ENCODE measurements around the gene CPTP.

CPTP gene

DNA sequence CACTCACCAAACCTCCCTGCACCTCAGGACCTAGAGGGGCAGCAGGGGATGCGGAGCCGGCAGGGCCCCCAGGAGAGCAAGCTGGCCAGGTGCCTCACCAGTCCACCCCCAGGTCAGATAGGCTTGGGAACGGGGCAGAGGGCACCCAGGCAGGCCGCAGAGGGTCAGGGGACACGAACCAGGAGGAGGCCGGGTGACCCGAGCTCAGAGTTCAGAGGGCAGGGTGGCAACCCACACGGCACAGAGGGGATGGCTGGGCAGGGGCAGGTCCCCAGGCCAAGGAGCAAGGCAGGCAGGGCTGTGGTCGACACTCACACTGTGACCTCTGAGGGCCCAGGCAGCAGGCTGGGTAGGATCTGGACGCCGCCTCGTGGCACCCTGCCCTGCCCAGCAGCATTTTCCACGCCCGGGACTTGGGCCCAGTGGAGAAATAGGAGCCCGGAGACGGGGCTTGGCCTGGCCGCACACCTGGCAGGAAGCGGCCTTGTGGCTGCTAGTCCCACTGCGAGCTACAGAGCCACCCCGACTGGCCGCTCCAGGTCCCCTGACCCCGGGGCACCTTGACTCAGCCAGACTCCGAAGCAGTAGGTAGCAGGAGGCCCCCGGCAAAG, 19.3 kb downstream of the CPTP start:
- TF ChIP-seq, protein P1, sequence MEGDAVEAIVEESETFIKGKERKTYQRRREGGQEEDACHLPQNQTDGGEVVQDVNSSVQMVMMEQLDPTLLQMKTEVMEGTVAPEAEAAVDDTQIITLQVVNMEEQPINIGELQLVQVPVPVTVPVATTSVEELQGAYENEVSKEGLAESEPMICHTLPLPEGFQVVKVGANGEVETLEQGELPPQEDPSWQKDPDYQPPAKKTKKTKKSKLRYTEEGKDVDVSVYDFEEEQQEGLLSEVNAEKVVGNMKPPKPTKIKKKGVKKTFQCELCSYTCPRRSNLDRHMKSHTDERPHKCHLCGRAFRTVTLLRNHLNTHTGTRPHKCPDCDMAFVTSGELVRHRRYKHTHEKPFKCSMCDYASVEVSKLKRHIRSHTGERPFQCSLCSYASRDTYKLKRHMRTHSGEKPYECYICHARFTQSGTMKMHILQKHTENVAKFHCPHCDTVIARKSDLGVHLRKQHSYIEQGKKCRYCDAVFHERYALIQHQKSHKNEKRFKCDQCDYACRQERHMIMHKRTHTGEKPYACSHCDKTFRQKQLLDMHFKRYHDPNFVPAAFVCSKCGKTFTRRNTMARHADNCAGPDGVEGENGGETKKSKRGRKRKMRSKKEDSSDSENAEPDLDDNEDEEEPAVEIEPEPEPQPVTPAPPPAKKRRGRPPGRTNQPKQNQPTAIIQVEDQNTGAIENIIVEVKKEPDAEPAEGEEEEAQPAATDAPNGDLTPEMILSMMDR (IDR thresholded peaks at IDR 0.05): no peak
- Histone ChIP-seq H3K27ac (no peak overlapping the region), H3K4me3 (no peak overlapping the region)
- DNase-seq (ENCODE audit: low spot score): no peak

DNA sequence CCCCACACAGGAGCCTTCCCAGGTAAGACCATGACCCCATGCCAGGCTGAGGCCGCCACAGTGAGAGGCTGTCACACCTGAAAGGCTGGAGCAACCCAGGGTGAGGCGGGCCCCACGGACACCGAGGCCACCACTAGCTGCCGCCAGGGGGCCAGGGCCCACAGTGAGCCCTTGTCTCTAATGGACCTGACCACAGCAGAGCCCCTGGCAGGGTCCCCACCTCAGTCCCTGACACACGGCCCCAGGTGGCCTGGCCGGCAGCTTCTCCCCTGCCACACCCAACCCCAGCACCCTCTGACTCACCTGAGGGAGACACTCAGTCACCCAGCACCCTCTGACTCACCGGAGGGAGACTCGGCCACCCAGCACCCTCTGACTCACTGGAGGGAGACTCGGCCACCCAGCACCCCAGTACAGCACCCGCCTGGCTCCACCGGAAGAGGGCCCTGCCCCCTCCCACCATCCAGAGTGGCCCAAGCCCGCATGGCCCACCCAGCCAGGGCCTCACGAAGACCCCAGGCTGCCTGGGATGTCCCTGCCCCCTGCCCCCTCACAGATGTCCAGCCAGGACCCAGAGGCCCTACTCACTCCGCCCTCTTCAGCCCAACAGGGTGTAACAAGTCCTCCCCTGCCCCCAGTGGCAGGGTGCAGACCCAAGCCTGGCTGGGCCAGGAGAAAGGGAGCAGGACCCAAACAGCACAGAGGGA, 20.2 kb downstream of the CPTP start:
- TF ChIP-seq, protein P1 (IDR thresholded peaks at IDR 0.05): no peak
- peak overlapping the region in 1 of 2 donors; percentile 11 for H3K27ac ChIP-seq

DNA sequence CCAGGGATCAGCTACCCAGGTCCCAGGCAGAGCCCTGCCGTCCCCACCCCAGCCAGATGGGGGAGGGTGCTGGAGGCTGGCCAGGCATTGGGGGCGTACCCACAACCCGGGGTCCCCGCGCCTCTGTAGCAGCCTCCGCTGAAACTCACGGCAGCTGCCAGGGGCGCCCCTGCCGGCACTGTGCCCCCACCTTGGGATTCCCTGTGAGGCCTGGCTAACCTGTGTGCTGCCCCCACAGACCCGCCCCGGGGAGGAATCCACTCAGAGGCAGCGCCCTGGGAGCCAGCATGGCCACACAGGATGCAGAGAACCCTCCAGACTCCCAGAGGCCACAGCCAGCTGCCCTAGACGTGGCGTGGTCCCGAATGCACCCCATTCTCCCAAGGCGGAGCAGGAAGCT, 20.8 kb downstream of the CPTP start:
- TF ChIP-seq, protein P1 (IDR thresholded peaks at IDR 0.05): no peak
- DNase-seq (ENCODE audit: low spot score): no peak
- H3K27ac ChIP-seq: peak overlapping the region in 1 of 2 donors; percentile 5
- no peak overlapping the region for H3K4me3 ChIP-seq

More for the DNA sequence above, 20.2 kb downstream of the CPTP start:
- no peak for DNase-seq (ENCODE audit: low spot score)
- H3K4me3 ChIP-seq: no peak overlapping the region

DNA sequence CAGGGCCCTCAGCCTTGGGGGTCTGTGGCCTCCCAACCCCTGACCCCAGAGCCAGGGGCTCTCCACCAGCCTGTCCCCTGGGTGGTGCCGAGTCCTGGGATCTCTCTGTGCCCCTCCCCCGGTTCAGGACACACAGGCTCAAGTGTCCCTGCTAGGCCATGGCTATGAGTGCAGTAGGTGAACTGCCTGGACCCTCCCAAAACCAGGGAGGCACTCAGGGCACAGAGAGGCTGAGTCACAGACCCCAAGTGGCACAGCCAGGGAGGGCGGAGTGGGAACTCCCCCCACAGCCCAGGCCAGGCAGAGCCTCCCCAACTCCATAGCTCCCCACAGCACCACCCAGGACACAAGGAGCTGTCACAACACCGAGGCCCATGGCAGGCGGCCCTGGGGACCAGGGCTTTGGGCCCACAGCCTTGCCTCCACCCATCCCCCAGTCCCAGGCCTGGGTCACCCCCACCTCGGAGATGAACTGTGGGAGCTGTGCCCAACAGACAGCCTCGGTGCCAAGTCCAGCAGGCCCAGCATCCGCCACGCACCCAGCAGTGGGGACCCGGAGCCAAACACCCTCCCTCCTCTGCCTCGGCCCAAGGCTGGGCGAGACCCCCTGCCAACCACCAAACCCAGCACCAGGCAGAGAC, 21.4 kb downstream of the CPTP start:
- TF ChIP-seq, protein P1 (IDR thresholded peaks at IDR 0.05): no peak
- no peak for DNase-seq (ENCODE audit: low spot score)
- Histone ChIP-seq H3K4me3 (peak overlapping the region; percentile 24), H3K27ac (peak overlapping the region in 1 of 2 donors; percentile 21)

DNA sequence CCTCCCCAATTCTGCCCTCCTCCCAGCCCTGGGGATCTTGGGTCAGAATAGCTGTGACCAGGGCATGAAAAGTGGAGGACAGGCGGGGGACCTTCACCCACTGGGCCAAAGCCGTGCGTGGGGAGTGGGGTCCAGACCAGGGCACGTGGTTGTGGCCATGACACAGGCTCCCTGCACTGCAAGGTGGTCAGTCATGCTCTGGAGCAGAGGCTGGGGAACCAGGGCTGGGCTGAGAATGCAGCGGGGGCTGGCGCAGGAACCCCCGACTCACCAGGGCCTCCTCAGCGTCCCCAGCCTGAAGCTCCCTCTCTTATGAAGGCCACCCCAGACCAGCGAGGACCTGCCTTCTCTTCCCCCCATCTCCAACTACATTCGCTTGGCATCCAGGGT, 21.9 kb downstream of the CPTP start:
- TF ChIP-seq, protein P1 (IDR thresholded peaks at IDR 0.05): no peak
- Histone ChIP-seq H3K4me3 (peak overlapping the region; percentile 24), H3K27ac (peak overlapping the region in 1 of 2 donors; percentile 21)
- no peak for DNase-seq (ENCODE audit: low spot score)

DNA sequence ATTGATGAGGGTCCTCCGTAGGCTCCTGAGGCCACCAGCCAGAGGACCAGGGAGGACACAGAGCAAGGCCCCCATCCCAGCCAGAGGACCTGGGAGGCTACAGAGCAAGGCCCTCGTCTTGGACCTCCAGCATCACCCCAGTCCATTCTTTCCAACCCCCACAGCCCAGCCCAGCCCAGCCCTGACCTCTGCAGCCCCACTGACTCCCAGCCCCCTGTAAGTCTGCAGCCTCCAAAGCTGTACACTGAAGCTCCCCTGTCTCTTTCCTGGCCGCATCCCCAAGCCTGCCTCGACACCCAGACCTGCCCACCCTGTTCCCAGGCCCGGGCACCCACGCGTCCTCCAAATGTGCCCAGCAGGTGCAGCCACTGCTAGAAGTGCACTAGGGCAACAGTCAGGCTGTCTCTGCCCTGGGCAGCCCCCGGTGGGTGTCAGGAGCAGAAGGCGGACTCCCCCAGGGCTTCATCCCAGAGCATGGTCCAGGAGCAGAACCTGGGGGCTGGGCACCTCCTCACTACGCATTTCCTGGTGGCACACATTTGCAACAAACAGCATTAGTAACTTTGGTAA, 22.5 kb downstream of the CPTP start:
- DNase-seq (ENCODE audit: low spot score): no peak
- Histone ChIP-seq H3K27ac (no peak overlapping the region), H3K4me3 (peak overlapping the region; percentile 75)
- TF ChIP-seq, protein P1 (IDR thresholded peaks at IDR 0.05): no peak
